ENCODE measurements around the gene GRIP1. TPM values are rescaled to one million over a fixed set of nuclear protein-coding genes. Genes with fewer than 3 reads are reported as not detected.
A peak's percentile ranks its signal among the peaks of the same experiment; 100 is the strongest.

The GRIP1 gene
- total and polyA plus RNA-seq, 2 experiments from 2014 or later = 5.1 to 13.7 TPM

DNA sequence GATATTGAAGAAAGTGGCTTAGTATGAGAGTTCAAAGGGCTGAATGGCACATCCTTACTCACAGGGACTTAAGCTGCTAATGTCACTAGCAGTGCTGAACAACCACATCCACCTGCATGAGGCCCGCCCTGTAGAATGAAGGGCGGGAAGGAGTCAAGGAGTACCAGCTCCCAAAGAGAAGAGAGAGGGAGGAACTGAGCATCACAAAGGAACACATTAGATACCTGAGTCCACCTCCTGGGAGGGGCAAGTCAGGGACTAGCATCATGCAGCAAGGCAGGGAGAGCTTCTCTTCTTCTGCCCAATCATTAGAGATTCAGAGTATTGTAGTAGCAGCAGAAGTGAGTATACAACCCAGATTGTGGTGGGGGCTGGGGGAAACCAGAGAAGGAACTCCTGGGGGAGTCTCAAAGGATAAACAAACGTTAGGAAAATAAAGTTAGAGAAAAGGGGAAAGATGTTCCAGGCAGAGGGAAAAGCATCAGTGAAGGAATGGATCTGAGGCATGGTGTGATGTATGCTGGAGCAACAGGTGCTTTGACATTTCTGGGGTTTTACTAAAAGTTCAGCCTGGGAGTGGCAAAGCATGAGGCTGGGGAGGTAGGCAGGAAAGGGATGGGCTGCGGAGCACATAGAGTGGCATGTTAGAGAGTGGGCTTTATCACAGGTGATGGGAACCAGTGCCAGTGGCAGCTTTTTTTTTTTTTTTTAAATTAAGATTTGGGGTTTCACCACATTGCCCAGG is 21.0 kb upstream of the GRIP1 start:
- H2AFZ ChIP-seq = no peak overlapping the region
- H3K36me3 ChIP-seq (ENCODE audit: insufficient read depth) = no peaks in the 10 kb centered on the region
- no peak overlapping the region for H3K4me2 ChIP-seq
- H3K27me3 ChIP-seq (ENCODE audit: insufficient read depth) = no peaks in the 10 kb centered on the region
- peaks cover 7% of the 10 kb centered on the region; the same call in 1 of the 2 replicates for H3K9me2 ChIP-seq (ENCODE audit: insufficient read depth)
- H3K4me3 ChIP-seq = no peak overlapping the region
- TF ChIP-seq, protein P1, sequence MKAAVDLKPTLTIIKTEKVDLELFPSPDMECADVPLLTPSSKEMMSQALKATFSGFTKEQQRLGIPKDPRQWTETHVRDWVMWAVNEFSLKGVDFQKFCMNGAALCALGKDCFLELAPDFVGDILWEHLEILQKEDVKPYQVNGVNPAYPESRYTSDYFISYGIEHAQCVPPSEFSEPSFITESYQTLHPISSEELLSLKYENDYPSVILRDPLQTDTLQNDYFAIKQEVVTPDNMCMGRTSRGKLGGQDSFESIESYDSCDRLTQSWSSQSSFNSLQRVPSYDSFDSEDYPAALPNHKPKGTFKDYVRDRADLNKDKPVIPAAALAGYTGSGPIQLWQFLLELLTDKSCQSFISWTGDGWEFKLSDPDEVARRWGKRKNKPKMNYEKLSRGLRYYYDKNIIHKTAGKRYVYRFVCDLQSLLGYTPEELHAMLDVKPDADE (IDR thresholded peaks at IDR 0.05) = no peak
- no peak for TF ChIP-seq NANOG (IDR thresholded peaks at IDR 0.05; ENCODE audit: borderline replicate concordance)
- Mint-ChIP-seq H3K27ac (no peak overlapping the region), H3K9me3 (no peaks in the 10 kb centered on the region), H3K4me3 (no peak overlapping the region), H3K27me3 (ENCODE audit: insufficient read depth, low read depth, poor library complexity) (peaks cover 6% of the 10 kb centered on the region), H3K4me1 (peaks cover 9% of the 10 kb centered on the region), H3K36me3 (ENCODE audit: low read depth) (no peaks in the 10 kb centered on the region)
- no peak overlapping the region for H3K27ac ChIP-seq (ENCODE audit: low read depth)
- no peaks in the 10 kb centered on the region for H3F3A ChIP-seq (replicated peaks; ENCODE audit: low read depth)
- peak; percentile 80 for ATAC-seq
- H4K20me1 ChIP-seq (replicated peaks; ENCODE audit: insufficient read depth) = no peaks in the 10 kb centered on the region
- DNase-seq (ENCODE audit: low spot score) = peak; percentile 62
- H3K4me1 ChIP-seq (ENCODE audit: insufficient read depth) = peaks cover 7% of the 10 kb centered on the region; the same call in 1 of the 2 replicates
- no peaks in the 10 kb centered on the region for H3K79me2 ChIP-seq (replicated peaks; ENCODE audit: insufficient read depth)

GRCh38 chr12:66698558-66698957 is 19.7 kb upstream of the GRIP1 start:
- H3K36me3 Mint-ChIP-seq (ENCODE audit: low read depth) = no peaks in the 10 kb centered on the region

GRCh38 chr12:66697404-66697803 is 18.5 kb upstream of the GRIP1 start:
- DNase-seq (ENCODE audit: low spot score) (no peak), ATAC-seq (no peak)
- no peak overlapping the region for H2AFZ ChIP-seq
- H3F3A ChIP-seq (replicated peaks; ENCODE audit: low read depth) = no peaks in the 10 kb centered on the region
- H3K4me1 Mint-ChIP-seq = peaks cover 10% of the 10 kb centered on the region
- peaks cover 6% of the 10 kb centered on the region for H3K27me3 Mint-ChIP-seq (ENCODE audit: insufficient read depth, low read depth, poor library complexity)
- H3K27ac ChIP-seq (ENCODE audit: low read depth) = no peak overlapping the region
- H3K36me3 ChIP-seq (ENCODE audit: insufficient read depth) = no peaks in the 10 kb centered on the region
- no peaks in the 10 kb centered on the region for H3K36me3 Mint-ChIP-seq (ENCODE audit: low read depth)
- H3K9me2 ChIP-seq (ENCODE audit: insufficient read depth) = peaks cover 7% of the 10 kb centered on the region; the same call in 1 of the 2 replicates
- no peak overlapping the region for H3K4me3 Mint-ChIP-seq
- H3K4me2 ChIP-seq = no peak overlapping the region
- no peaks in the 10 kb centered on the region for H3K79me2 ChIP-seq (replicated peaks; ENCODE audit: insufficient read depth)
- no peak overlapping the region for H3K4me3 ChIP-seq
- H3K4me1 ChIP-seq (ENCODE audit: insufficient read depth) = peaks cover 7% of the 10 kb centered on the region; the same call in 1 of the 2 replicates
- no peaks in the 10 kb centered on the region for H3K9me3 Mint-ChIP-seq
- H4K20me1 ChIP-seq (replicated peaks; ENCODE audit: insufficient read depth) = no peaks in the 10 kb centered on the region
- H3K27me3 ChIP-seq (ENCODE audit: insufficient read depth) = no peaks in the 10 kb centered on the region
- no peak overlapping the region for H3K27ac Mint-ChIP-seq
- TF ChIP-seq, protein P2, sequence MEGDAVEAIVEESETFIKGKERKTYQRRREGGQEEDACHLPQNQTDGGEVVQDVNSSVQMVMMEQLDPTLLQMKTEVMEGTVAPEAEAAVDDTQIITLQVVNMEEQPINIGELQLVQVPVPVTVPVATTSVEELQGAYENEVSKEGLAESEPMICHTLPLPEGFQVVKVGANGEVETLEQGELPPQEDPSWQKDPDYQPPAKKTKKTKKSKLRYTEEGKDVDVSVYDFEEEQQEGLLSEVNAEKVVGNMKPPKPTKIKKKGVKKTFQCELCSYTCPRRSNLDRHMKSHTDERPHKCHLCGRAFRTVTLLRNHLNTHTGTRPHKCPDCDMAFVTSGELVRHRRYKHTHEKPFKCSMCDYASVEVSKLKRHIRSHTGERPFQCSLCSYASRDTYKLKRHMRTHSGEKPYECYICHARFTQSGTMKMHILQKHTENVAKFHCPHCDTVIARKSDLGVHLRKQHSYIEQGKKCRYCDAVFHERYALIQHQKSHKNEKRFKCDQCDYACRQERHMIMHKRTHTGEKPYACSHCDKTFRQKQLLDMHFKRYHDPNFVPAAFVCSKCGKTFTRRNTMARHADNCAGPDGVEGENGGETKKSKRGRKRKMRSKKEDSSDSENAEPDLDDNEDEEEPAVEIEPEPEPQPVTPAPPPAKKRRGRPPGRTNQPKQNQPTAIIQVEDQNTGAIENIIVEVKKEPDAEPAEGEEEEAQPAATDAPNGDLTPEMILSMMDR (conservative IDR thresholded peaks at IDR 0.05; ENCODE audit: low read depth in 2 of 2) = no peak
- TF ChIP-seq ZNF331 (CRISPR knock-in tag; IDR thresholded peaks at IDR 0.05; ENCODE audit: low read depth) (no peak), POLR2AphosphoS5 (IDR thresholded peaks at IDR 0.05; ENCODE audit: low read depth) (no peak), STAT1 (IDR thresholded peaks at IDR 0.05; ENCODE audit: unreplicated experiment) (no peak), EZH2phosphoT487 (IDR thresholded peaks at IDR 0.05; ENCODE audit: unreplicated experiment) (no peak), NANOG (IDR thresholded peaks at IDR 0.05; ENCODE audit: borderline replicate concordance) (no peak), EZH2 (IDR thresholded peaks at IDR 0.05; ENCODE audit: low read depth, unreplicated experiment) (no peak)

More at GRCh38 chr12:66698558-66698957, 19.7 kb upstream of the GRIP1 start:
- Histone ChIP-seq H3F3A (replicated peaks; ENCODE audit: low read depth) (no peaks in the 10 kb centered on the region), H4K20me1 (replicated peaks; ENCODE audit: insufficient read depth) (no peaks in the 10 kb centered on the region), H3K4me3 (no peak overlapping the region), H3K79me2 (replicated peaks; ENCODE audit: insufficient read depth) (no peaks in the 10 kb centered on the region), H3K9me2 (ENCODE audit: insufficient read depth) (peaks cover 7% of the 10 kb centered on the region; the same call in 1 of the 2 replicates), H3K4me2 (no peak overlapping the region), H2AFZ (no peak overlapping the region), H3K27me3 (ENCODE audit: insufficient read depth) (no peaks in the 10 kb centered on the region), H3K36me3 (ENCODE audit: insufficient read depth) (no peaks in the 10 kb centered on the region), H3K27ac (ENCODE audit: low read depth) (no peak overlapping the region), H3K4me1 (ENCODE audit: insufficient read depth) (peaks cover 7% of the 10 kb centered on the region; the same call in 1 of the 2 replicates)
- ATAC-seq = no peak
- H3K27me3 Mint-ChIP-seq (ENCODE audit: insufficient read depth, low read depth, poor library complexity) = peaks cover 6% of the 10 kb centered on the region
- H3K27ac Mint-ChIP-seq = no peak overlapping the region
- H3K4me1 Mint-ChIP-seq = peaks cover 9% of the 10 kb centered on the region
- TF ChIP-seq, protein P2 (conservative IDR thresholded peaks at IDR 0.05; ENCODE audit: low read depth in 2 of 2) = peak; percentile 27 to 49; a peak in 3 of 4 replicates
- TF ChIP-seq JUNB (IDR thresholded peaks at IDR 0.05; ENCODE audit: unreplicated experiment) = no peak
- H3K4me3 Mint-ChIP-seq = no peak overlapping the region
- no peaks in the 10 kb centered on the region for H3K9me3 Mint-ChIP-seq
- no peak for DNase-seq (ENCODE audit: low spot score)
